ENCODE results near the gene PRKCE. TPM values are rescaled to one million over a fixed set of nuclear protein-coding genes. Genes with fewer than 3 reads are reported as not detected.
"Not testable (repeated sequence)": the region's sequence is repeated elsewhere in the genome, so short reads cannot be mapped to it uniquely, and the experiment has no call there.

PRKCE gene
- total and polyA plus RNA-seq, 7 donors = 3.0 to 21.9 (median 15.8) TPM

DNA sequence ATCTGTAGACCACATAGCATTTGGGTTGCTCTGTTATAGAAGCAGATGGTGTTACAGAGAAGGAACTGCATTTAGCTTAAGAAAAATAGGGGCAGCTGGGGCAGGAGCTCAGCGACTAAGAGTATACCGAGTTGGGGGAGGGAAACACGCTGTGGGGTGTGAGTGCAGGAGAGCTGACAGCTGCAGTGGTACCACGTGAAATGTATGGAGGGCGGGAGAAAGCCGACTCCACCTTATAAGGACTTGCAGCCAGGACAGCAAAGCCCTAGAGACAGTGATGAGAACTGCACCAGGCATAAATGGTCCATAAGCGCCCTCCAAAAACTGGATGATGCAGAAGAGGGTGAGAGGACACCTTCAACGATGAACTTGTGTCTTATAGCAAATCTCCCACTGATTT is 237.6 kb downstream of the PRKCE start:
- TF ChIP-seq POLR2AphosphoS5 (IDR thresholded peaks at IDR 0.05) (peak in 1 of 4 donors; percentile 42), EP300 (IDR thresholded peaks at IDR 0.05) (no peak)
- TF ChIP-seq, protein P1, sequence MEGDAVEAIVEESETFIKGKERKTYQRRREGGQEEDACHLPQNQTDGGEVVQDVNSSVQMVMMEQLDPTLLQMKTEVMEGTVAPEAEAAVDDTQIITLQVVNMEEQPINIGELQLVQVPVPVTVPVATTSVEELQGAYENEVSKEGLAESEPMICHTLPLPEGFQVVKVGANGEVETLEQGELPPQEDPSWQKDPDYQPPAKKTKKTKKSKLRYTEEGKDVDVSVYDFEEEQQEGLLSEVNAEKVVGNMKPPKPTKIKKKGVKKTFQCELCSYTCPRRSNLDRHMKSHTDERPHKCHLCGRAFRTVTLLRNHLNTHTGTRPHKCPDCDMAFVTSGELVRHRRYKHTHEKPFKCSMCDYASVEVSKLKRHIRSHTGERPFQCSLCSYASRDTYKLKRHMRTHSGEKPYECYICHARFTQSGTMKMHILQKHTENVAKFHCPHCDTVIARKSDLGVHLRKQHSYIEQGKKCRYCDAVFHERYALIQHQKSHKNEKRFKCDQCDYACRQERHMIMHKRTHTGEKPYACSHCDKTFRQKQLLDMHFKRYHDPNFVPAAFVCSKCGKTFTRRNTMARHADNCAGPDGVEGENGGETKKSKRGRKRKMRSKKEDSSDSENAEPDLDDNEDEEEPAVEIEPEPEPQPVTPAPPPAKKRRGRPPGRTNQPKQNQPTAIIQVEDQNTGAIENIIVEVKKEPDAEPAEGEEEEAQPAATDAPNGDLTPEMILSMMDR (IDR thresholded peaks at IDR 0.05) = peak in 3 of 4 experiments; percentile 25 to 40 (median 26)
- WGBS, 2 donors = 46 to 79% methylated on average over 8 of the region's 8 CpGs
- Histone ChIP-seq H3K4me3 (no peak overlapping the region), H3K36me3 (no peaks in the 10 kb centered on the region), H3K27ac (peak overlapping the region; percentile 17 to 88 (median 40)), H3K9me3 (no peaks in the 10 kb centered on the region), H3K27me3 (no peaks in the 10 kb centered on the region), H3K4me1 (peaks cover 0 to 95% (median 77%) of the 10 kb centered on the region in 4 donors)
- DNase-seq = no peak
- intact Hi-C loops (cut with DNase I) = no loop called here

DNA sequence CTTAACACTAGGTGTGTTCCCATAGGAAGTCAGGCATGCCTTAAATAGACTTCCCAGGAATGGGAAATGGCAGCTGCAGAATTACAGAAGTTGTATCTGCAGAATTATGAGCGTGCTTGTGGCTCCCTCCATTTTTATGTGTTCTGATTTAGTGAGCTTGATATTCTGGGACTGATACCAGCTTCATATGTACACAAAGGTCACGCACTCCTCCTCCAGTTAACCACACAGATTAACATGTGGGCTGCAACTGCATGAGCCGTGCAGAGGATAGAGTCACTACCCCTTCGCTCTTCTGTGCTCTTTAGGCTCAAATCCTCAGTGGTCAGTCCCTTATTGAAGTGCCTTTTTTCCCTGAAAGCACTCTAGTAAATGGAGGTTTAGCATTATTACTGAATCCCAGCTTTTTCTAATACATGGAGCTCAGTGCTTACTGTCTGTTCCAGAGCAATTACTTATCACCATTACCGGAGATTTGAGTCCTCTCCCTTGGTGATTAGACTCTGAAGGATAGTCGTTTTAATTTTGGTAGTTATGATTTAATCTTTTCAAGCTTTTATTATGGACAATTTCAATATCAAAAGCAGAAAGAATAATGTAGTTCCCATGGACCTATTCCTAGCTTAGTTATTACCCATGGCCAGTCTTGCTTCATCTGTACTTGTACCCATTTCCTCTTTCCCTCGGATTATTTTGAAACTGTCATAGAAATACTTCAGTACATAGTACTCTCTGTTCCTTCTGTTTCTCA is 238.3 kb downstream of the PRKCE start:
- intact Hi-C loops (cut with DNase I) = no loop called here
- H3K27ac ChIP-seq = peak overlapping the region in 3 of 4 donors; percentile 37 to 88 (median 43)
- no peak overlapping the region for H3K4me3 ChIP-seq
- H3K4me1 ChIP-seq = peaks cover 0 to 87% (median 69%) of the 10 kb centered on the region in 4 donors
- no peak for DNase-seq
- no peaks in the 10 kb centered on the region for H3K9me3 ChIP-seq
- WGBS, 2 donors = 62 to 78% methylated on average over 7 of the region's 7 CpGs
- no peaks in the 10 kb centered on the region for H3K27me3 ChIP-seq
- H3K36me3 ChIP-seq = no peaks in the 10 kb centered on the region
- TF ChIP-seq POLR2AphosphoS5 (IDR thresholded peaks at IDR 0.05) (peak in 2 of 4 donors; percentile 39 to 42), POLR2A (IDR thresholded peaks at IDR 0.05) (no peak), EP300 (IDR thresholded peaks at IDR 0.05) (peak in 2 of 4 donors; percentile 27 to 62)
- TF ChIP-seq, protein P1 (IDR thresholded peaks at IDR 0.05) = no peak

GRCh38 chr2:45890371-45890646 is 238.8 kb downstream of the PRKCE start:
- H3K36me3 ChIP-seq; H3K4me3 ChIP-seq; DNase-seq; H3K9me3 ChIP-seq; H3K27me3 ChIP-seq; intact Hi-C loops (cut with DNase I): not testable (repeated sequence)
- peaks cover 0 to 85% (median 67%) of the 10 kb centered on the region in 4 donors for H3K4me1 ChIP-seq
- WGBS, 2 donors = 92 to 93% methylated on average over 6 of the region's 6 CpGs
- H3K27ac ChIP-seq = peak overlapping the region; percentile 6 to 88 (median 34)
- peak in 1 of 4 donors; percentile 18 for TF ChIP-seq POLR2AphosphoS5 (IDR thresholded peaks at IDR 0.05)

DNA sequence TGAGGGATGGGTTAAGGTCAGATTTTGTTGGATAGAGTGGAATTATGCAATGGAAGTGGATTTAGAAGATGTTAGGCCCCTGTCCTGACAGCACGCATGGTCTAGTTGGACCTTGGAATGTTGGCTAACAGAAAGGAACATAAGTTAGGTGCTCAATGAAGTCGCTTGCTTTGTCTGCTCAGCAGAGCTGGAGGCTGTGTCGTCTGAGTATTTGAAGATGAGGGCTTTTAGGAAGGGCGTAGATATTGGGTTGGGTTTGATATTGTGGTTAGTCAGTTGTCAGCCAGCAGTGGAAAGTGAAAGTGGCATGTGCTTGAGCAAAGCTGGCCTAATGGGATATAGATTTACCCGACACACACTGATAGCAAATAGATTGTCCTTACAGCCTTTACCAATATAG is 239.3 kb downstream of the PRKCE start:
- peak in 1 of 4 donors; percentile 6 for TF ChIP-seq POLR2AphosphoS5 (IDR thresholded peaks at IDR 0.05)
- no peak for TF ChIP-seq EP300 (IDR thresholded peaks at IDR 0.05)
- WGBS, 2 donors = 53 to 84% methylated on average over 5 of the region's 5 CpGs
- Histone ChIP-seq H3K27ac (peak overlapping the region; percentile 6 to 88 (median 34)), H3K4me1 (peaks cover 0 to 85% (median 64%) of the 10 kb centered on the region in 4 donors), H3K9me3 (no peaks in the 10 kb centered on the region), H3K27me3 (no peaks in the 10 kb centered on the region), H3K4me3 (no peak overlapping the region), H3K36me3 (no peaks in the 10 kb centered on the region)
- DNase-seq = no peak
- intact Hi-C loops (cut with DNase I) = no loop called here

GRCh38 chr2:45891719-45892424 is 240.4 kb downstream of the PRKCE start:
- H3K27ac ChIP-seq = peak overlapping the region in 1 of 4 donors; percentile 36
- intact Hi-C loops (cut with DNase I) = no loop called here
- no peak overlapping the region for H3K4me3 ChIP-seq
- 71 to 87% methylated on average over 8 of the region's 8 CpGs for WGBS, 2 donors
- H3K36me3 ChIP-seq = no peaks in the 10 kb centered on the region
- DNase-seq = no peak
- no peaks in the 10 kb centered on the region for H3K27me3 ChIP-seq
- peaks cover 0 to 82% (median 59%) of the 10 kb centered on the region in 4 donors for H3K4me1 ChIP-seq
- no peaks in the 10 kb centered on the region for H3K9me3 ChIP-seq
- TF ChIP-seq POLR2AphosphoS5 (IDR thresholded peaks at IDR 0.05) = no peak
- TF ChIP-seq, protein P1 (IDR thresholded peaks at IDR 0.05) = no peak
- no peak for TF ChIP-seq POLR2A (IDR thresholded peaks at IDR 0.05)
- TF ChIP-seq EP300 (IDR thresholded peaks at IDR 0.05) = no peak

Measured in sigmoid colon (tissue), 7 donors.